ENCODE results near the gene GP9.

GRCh38 chr3:129023008-129023358 is 37.6 kb upstream of the GP9 start:
- TF ChIP-seq, protein P1, sequence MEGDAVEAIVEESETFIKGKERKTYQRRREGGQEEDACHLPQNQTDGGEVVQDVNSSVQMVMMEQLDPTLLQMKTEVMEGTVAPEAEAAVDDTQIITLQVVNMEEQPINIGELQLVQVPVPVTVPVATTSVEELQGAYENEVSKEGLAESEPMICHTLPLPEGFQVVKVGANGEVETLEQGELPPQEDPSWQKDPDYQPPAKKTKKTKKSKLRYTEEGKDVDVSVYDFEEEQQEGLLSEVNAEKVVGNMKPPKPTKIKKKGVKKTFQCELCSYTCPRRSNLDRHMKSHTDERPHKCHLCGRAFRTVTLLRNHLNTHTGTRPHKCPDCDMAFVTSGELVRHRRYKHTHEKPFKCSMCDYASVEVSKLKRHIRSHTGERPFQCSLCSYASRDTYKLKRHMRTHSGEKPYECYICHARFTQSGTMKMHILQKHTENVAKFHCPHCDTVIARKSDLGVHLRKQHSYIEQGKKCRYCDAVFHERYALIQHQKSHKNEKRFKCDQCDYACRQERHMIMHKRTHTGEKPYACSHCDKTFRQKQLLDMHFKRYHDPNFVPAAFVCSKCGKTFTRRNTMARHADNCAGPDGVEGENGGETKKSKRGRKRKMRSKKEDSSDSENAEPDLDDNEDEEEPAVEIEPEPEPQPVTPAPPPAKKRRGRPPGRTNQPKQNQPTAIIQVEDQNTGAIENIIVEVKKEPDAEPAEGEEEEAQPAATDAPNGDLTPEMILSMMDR (IDR thresholded peaks at IDR 0.05; ENCODE audit: low read depth, low read length, missing input control): no peak
- TF ChIP-seq RAD21 (IDR thresholded peaks at IDR 0.05) (no peak), TAF1 (conservative IDR thresholded peaks at IDR 0.05) (no peak), GABPA (IDR thresholded peaks at IDR 0.05 in 1 of 2, conservative IDR thresholded peaks at IDR 0.05 in 1 of 2) (no peak), RXRA (IDR thresholded peaks at IDR 0.05) (no peak), FOXA1 (IDR thresholded peaks at IDR 0.05) (no peak), JUND (IDR thresholded peaks at IDR 0.05) (no peak), HNF4A (conservative IDR thresholded peaks at IDR 0.05) (no peak), ATF3 (IDR thresholded peaks at IDR 0.05) (no peak)
- TF ChIP-seq, protein P2, sequence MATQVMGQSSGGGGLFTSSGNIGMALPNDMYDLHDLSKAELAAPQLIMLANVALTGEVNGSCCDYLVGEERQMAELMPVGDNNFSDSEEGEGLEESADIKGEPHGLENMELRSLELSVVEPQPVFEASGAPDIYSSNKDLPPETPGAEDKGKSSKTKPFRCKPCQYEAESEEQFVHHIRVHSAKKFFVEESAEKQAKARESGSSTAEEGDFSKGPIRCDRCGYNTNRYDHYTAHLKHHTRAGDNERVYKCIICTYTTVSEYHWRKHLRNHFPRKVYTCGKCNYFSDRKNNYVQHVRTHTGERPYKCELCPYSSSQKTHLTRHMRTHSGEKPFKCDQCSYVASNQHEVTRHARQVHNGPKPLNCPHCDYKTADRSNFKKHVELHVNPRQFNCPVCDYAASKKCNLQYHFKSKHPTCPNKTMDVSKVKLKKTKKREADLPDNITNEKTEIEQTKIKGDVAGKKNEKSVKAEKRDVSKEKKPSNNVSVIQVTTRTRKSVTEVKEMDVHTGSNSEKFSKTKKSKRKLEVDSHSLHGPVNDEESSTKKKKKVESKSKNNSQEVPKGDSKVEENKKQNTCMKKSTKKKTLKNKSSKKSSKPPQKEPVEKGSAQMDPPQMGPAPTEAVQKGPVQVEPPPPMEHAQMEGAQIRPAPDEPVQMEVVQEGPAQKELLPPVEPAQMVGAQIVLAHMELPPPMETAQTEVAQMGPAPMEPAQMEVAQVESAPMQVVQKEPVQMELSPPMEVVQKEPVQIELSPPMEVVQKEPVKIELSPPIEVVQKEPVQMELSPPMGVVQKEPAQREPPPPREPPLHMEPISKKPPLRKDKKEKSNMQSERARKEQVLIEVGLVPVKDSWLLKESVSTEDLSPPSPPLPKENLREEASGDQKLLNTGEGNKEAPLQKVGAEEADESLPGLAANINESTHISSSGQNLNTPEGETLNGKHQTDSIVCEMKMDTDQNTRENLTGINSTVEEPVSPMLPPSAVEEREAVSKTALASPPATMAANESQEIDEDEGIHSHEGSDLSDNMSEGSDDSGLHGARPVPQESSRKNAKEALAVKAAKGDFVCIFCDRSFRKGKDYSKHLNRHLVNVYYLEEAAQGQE (IDR thresholded peaks at IDR 0.05): no peak
- TF ChIP-seq, protein P3, sequence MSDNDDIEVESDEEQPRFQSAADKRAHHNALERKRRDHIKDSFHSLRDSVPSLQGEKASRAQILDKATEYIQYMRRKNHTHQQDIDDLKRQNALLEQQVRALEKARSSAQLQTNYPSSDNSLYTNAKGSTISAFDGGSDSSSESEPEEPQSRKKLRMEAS (IDR thresholded peaks at IDR 0.05): no peak

Data from liver (tissue), 3 donors.